GM18511 (cell line): ENCODE measurements around the gene RASA2.
"Not testable (repeated sequence)": the region's sequence is repeated elsewhere in the genome, so short reads cannot be mapped to it uniquely, and the experiment has no call there.

Source experiments
- ATAC-seq: cut with Tn5 transposase; IDR thresholded peaks from one replicate; pipeline ENCODE4 v1.9.1; 2021; ENCODE audit warnings: mild to moderate bottlenecking, moderate library complexity; ENCODE audit not compliant: unreplicated experiment

The RASA2 gene

DNA sequence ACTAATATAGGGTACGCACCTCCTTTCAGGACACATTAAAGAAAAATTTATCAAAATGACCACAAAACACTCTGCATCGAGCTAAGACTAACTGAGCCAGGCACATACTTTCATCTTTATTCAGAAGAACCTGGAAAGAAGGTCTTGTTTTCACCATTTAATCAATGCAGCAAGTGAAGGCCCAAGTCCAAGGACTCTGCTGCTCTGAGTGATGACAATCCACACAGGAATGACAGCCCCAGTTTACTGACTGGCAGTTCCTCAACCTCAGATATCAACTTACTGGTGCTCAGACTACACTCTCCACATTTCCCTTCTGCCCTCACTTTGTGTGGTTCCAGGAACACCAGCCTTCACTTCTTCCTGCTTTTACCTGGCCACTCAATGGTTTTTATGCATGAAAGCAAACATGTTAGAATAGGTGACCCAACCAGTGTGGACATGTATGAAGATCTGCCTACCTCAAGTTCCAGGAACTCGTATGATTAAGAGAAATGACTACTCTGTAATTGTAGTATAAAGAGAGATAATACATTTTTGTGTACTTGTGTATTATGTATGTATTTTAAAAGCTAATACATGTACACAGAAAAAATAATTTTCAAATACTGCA is 29.1 kb upstream of the RASA2 start:
- no peak for ATAC-seq

DNA sequence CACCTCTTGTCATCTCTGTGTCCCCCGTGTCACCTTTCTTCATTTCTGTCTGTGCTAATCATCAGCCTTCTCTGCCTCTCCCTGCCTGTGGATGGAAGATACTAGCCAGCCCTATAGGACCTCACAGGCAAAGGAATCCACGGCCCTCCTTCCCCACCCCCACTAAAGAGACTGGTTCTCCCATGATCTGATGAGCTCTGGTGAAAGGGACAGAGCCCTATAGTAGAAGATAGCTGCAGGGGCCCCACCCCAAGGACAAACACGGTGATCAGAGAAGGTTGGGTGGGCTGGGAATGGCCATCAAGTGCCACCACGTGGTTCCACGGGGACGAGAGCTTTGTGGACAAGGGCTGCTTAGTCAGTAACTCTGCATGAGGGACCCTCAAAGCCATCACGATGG is 27.8 kb upstream of the RASA2 start:
- no peak for ATAC-seq

GRCh38 chr3:141460097-141460704 is 26.6 kb upstream of the RASA2 start:
- ATAC-seq: peak; percentile 90

DNA sequence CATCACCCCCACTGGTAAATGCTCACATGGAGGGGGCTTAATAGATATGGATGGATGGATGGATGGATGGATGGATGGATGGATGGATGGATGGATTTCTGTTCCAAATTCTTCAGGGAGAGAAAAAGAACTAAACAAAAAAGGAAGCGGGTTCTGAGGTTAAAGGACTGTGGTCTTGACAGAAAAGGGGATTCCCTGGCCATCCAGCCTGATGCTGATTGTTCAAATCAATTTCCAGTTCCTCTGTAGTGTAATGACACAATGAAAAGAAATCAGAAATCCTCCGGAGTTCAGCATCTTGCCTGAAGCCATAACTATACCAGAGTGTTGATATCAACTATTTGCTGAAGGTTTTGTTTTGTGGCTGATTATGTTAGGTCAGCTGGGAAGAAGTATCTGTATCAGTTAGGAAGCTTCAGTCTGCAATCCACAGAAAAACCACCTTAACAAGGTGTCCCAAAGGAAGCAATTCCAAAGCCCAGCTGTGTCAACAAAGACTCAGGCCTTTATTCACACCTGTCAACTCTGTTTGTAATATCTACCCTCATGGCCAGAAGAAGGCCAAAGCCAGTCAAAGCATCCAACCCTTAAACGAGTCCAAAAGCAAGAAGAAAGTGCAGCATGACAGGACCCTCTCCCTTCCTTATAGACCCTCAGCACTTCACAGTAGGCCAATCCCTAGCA is 24.5 kb upstream of the RASA2 start:
- no peak for ATAC-seq

DNA sequence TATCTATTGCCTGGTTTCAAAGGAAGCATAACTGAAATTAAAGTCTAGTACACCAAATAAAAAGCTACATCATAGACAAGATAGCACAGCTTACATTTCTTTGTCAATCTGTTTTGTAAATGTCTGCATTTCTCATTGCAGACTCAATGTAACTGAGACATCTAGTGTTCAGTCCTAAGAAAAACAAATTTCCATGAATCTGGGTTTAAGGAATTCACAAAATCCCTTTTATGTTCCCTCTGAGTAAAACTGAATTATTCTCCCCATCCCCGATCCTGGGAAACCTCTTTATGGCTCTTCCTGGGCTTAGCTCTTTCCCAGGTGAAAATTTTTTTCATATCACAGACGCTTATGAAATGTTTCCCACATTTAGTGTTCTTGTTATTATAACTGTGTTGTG is 21.6 kb upstream of the RASA2 start:
- ATAC-seq: no peak

DNA sequence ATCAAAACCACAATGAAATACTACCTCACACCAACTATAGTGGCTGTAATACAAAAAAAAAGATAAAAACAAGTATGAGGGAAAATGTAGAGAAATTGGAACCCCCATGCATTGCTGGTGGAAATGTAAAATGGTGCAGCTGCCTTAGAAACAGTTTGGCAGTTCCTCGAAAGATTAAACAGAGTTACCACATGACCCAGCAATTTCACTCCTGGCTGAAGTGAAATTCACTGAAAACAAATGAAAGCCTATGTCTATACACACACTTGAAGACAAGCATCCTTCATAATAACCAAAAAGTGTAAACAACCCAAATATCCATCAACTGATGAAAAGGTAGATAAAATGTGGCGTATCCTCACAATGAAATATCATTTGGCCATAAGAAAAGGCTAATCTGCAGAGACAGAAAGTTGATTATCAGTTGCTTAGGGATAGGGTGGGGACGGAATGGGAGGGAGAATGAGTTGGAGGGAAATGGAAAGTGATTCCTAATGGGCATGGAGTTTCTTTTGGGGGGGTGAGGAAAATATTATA is 20.1 kb upstream of the RASA2 start:
- ATAC-seq: no peak

DNA sequence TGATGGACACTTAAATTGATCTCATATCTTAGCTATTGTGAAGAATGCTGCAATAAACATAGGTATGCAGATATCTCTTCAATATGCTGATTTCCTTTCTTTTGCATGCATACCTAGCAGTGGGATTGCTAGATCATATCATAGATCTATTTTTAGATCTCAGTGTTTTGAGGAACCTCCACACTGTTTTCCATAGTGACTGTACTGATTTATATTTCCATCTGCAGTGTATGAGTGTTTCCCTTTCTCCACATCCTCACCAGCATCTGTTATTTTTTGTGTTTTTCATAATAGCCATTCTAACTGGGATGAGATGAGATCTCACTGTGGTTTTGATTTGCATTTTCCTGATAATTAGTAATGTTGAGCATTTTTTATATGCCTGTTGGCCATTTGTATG is 17.1 kb upstream of the RASA2 start:
- ATAC-seq: no peak

DNA sequence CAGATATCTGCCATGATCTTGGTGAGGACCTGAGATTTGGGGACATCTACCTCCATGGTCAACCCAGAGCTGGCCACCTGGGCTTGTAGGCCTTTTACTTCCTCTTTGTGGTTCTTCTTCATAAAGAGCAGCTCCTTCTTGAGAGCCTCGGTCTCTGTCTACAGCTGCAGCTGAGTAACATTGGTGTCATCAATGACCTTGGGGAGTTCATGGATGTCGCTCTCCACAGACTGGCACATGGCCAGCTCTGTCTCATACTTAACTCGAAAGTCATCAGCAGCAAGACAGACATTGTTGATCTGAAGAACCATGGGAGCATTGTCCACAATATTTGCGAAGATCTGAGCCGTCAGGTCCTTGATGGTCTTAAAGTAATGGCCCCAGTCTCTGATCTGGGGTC is 15.7 kb upstream of the RASA2 start:
- no peak for ATAC-seq

- no peak for ATAC-seq
Measured at GRCh38 chr3:141476033-141476432, 10.8 kb upstream of the RASA2 start.

- ATAC-seq: no peak
Measured at GRCh38 chr3:141477224-141477623, 9.6 kb upstream of the RASA2 start.

DNA sequence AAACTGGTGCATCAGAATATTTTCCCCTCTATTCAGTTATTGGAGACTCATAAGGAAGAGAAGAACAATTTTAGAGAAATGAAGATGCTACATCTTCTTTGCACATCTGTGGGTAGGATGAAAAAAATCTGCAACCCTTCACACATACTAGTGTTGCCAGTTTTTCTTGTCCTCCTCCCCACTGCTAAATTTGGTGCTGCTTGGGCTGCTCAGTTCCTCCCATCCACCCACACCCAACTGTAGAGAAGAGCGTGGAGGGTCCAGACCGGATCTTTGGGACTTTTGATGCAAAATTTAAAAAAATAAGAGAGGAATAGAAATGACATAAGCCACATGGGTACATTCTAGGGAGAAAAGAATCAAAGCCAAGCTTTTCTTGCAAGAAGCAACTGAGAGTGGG is 8.7 kb upstream of the RASA2 start:
- no peak for ATAC-seq

DNA sequence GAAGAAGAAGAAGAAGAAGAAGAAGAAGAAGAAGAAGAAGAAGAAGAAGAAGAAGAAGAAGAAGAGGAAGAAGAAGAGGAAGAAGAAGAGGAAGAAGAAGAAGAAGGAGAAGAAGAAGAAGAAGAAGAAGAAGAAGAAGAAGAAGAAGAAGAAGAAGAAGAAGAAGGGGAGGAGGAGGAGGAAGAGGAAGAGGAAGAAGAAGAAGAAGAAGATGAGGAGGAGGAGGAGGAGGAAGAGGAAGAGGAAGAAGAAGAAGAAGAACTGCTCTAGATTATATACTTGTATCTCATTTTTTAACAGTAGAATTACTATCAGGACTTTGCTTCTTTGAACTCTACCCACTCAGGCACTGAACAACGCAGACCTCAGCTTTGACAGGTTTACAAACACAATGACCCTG is 8.0 kb upstream of the RASA2 start:
- ATAC-seq: not testable (repeated sequence)

DNA sequence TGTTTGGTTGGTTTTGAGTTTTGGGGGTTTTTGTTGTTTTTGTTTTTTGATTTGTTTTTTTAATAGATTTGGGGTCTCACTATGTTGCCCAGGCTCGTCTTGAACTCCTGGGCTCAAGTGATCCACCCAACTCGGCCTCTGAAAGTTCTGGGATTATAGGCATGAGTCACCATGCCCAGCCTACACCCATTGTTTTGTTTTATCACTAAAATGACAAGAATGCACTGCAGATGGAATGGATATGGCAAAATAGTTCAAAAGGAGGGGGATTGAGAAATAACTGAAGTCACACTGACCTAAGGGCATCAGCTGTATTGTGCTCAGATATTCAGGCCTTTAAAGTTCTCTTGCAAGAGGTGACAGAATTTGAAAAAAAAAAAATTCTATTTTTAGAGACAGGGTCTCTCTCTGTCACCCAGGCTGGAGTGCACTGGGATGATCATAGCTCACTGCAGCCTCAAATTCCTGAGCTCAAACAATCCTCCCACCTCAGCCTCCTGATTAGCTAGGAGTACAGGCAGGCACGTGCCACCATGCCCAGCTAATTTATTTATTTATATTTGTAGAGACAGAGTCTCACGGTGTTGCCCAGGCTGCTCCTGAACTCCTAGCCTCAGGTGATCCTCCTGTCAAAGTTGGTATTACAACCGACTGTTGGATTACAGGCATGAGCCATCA is 4.4 kb upstream of the RASA2 start:
- ATAC-seq: no peak

DNA sequence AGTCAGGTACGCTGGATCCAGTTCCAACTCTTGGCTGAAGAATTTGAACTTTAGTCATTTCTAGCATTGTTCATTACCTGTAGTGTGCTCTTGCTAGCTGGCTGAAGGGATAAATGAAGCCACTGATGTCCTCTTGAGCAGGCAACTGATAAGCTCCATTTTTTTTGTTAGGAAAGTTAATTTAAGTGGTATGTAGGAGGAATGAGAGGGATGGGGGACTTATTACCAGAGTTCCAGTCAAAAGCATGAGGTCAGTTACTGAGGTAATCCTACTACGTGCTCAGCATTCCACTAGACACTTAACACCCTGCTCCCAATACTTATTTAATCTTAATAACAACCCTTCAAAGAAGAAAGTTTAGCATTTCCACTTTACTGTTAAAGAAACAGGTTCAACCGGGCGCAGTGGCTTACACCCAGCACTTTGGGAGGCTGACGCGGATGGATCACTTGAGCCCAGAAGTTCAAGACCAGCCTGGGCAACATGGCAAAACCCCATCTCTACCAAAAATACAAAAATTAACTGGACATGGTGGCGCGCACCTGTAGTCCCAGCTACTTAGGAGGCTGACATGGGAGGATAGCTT is 2.0 kb upstream of the RASA2 start:
- no peak for ATAC-seq

DNA sequence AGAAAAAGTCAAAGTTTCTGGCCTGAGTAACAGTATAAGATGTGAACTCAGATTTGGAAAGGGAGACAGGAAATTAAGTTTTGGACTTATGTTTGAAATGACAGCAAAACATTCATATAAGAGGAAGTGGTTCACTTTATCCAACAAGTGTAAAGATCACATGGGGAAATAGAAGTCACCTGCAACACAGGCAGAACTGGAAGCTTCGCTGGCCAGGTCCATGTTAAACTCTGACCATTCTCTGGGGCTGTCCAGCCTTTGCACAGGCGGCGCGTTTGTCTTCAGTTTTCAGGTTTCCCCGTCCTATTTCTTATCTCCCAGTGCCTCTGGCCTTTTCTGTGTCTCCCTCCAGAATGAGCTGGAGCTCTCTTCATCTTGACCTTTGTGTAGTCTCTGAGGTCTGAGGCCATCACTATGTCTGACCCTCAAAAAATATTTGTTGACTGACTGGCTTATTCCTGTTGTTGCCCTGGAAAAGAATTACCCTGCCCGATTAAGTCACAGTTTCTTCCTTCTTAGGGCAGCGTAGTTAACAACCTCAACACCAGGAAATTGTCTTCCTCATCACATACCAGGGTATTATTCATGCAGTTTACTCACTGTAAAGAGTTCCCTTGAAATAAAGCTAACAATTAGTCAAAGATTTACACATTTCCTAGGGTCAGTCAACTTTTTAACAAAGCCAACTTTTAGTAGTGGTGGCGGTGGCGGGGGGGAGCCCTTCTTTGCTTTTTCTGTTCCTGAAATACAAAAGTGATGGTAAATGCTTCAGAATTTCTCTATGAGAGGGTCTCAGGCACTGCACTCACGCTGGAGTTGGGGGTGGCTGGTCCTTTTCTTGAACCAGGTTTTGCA is 959 bp upstream of the RASA2 start:
- no peak for ATAC-seq

DNA sequence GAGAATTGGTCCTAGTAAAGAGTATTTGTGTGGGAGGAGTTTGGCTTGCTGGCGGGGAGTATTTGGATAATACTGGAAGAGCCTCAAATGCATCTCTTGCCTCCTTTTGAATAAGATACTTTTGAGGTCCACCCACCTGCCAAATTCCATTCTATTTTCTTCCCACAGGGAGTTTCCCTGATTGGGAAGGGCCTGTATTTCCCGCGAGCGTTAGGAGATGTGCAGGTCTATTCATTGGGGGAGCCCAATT is 406 bp upstream of the RASA2 start:
- ATAC-seq: no peak

- peak; percentile 86 for ATAC-seq
Measured at GRCh38 chr3:141487521-141488252, 860 bp downstream of the RASA2 start.

GRCh38 chr3:141489203-141489602 is 2.4 kb downstream of the RASA2 start:
- ATAC-seq: no peak

DNA sequence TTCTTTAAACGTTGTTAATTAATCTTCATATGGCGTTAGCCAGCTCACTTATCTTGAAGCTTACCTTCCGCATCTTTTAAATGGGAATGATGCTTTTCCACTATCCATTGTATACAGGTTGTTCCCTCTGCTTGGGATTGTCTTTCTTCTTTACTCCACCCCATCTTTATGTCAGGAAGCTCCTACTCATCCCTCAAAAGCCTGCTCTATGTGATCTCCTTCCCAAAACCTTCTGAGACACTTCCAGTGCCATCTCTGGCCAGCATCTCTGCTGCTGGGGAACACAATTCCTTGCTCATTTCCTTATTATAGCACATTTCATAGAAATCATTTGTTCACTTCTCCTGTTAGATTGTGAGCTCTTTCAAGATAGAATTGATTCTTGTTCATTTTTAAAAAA is 4.3 kb downstream of the RASA2 start:
- ATAC-seq: no peak

- no peak for ATAC-seq
Measured at GRCh38 chr3:141491929-141492328, 5.1 kb downstream of the RASA2 start.
